ENCODE data around the gene SIDT2. TPM values are rescaled to one million over a fixed set of nuclear protein-coding genes. Genes with fewer than 3 reads are reported as not detected.

SIDT2 gene
- total and polyA plus RNA-seq, 2 of the 8 experiments (the other 6 are each of a cell fraction or from before 2014, with no cell fraction given), result 18.5 to 21.1 TPM

GRCh38 chr11:117160826-117161225, 17.7 kb upstream of the SIDT2 start:
- H2BK15ac ChIP-seq (ENCODE audit: low read length), result no peak overlapping the region
- H3K18ac ChIP-seq (ENCODE audit: extremely low read depth, low read length), result no peak overlapping the region
- no peaks in the 10 kb centered on the region for H3K9me3 ChIP-seq (ENCODE audit: insufficient read depth in 2 of 2, low read depth in 1 of 2, low read length in 1 of 2)
- TF ChIP-seq HDAC2 (IDR thresholded peaks at IDR 0.05; ENCODE audit: borderline replicate concordance in 1 of 2, low read depth in 2 of 2, low read length in 2 of 2) (no peak), CBX5 (IDR thresholded peaks at IDR 0.05; ENCODE audit: low read depth, low read length) (no peak)
- H3K9ac ChIP-seq (replicated peaks in 1 of 4; ENCODE audit: extremely low read depth in 1 of 4, low read depth in 3 of 4, low read length in 3 of 4), result no peak overlapping the region
- H2BK5ac ChIP-seq (ENCODE audit: low read depth, low read length), result no peak overlapping the region
- 88% methylated on average over 2 of the region's 2 CpGs; no CpG with 5 or more reads in 1 of the 2 experiments for WGBS, 2 experiments (ENCODE audit: extremely low coverage in 1 of 2, insufficient coverage in 1 of 2, insufficient read length in 1 of 2, insufficient replicate concordance in 2 of 2, low coverage in 1 of 2, low lambda C conversion rate in 2 of 2, missing lambda C conversion rate in 1 of 2)
- no peak overlapping the region for H3K23ac ChIP-seq (ENCODE audit: insufficient read length)
- ChIA-PET POLR2A (ENCODE audit: partially characterized antibody) (interaction anchor here (0.7 to 5.4 kb wide), 5 partner anchors 12 to 19 kb away, joined by 3 to 35 read pairs (median 3); no protein-coding TSS in a partner anchor), CTCF (ENCODE audit: partially characterized antibody) (interaction anchor here (0.7 to 2.0 kb wide), 2 partner anchors 20 to 321 kb away, joined by 3 to 8 read pairs; no protein-coding TSS in a partner anchor)
- no peak overlapping the region for H4K91ac ChIP-seq (replicated peaks; ENCODE audit: insufficient read length, low read length)
- no peak overlapping the region for H2BK120ac ChIP-seq (replicated peaks; ENCODE audit: low read depth, low read length)
- peaks cover 17 to 74% (median 43%) of the 10 kb centered on the region in 4 experiments for H3K36me3 ChIP-seq (ENCODE audit: control insufficient read depth in 2 of 4, insufficient read depth in 4 of 4, low read length in 3 of 4)
- peaks cover 7 to 8% of the 10 kb centered on the region in 2 experiments for H4K20me1 ChIP-seq (replicated peaks in 1 of 2; ENCODE audit: control insufficient read depth in 1 of 2, insufficient read depth in 2 of 2, low read length in 2 of 2)
- H3K27ac ChIP-seq (ENCODE audit: low read depth, low read length), result no peak overlapping the region
- H2AFZ ChIP-seq (ENCODE audit: low read length), result no peak overlapping the region
- H3K4me2 ChIP-seq (ENCODE audit: insufficient read depth in 1 of 2, low read depth in 2 of 2, low read length in 2 of 2), result no peak overlapping the region
- H3K79me2 ChIP-seq (ENCODE audit: control insufficient read depth in 1 of 2, insufficient read depth in 2 of 2, low read length in 2 of 2), result peaks cover 0 to 61% of the 10 kb centered on the region in 2 experiments; a peak in 2 of 4 replicates
- H3K4me1 ChIP-seq (replicated peaks in 1 of 4; ENCODE audit: control insufficient read depth in 3 of 4, insufficient read depth in 4 of 4, low read length in 3 of 4), result no peaks in the 10 kb centered on the region
- H3K27me3 ChIP-seq (replicated peaks in 1 of 4; ENCODE audit: control insufficient read depth in 3 of 4, extremely low read depth in 1 of 4, insufficient read depth in 3 of 4, low read length in 3 of 4), result no peaks in the 10 kb centered on the region
- no peak overlapping the region for H3K56ac ChIP-seq (replicated peaks; ENCODE audit: insufficient read length, low read depth, low read length)
- no peak overlapping the region for H3K4ac ChIP-seq (replicated peaks; ENCODE audit: insufficient read length, low read depth, low read length)
- FAIRE-seq, result no peak
- DNase-seq (ENCODE audit: low read depth in 1 of 2, low spot score in 2 of 2), result no peak
- H3K79me1 ChIP-seq (ENCODE audit: low read depth, low read length), result peaks cover 5% of the 10 kb centered on the region
- no peak overlapping the region for H2BK12ac ChIP-seq (ENCODE audit: low read depth, low read length)
- H4K8ac ChIP-seq (ENCODE audit: extremely low read depth, insufficient read depth, low read length), result no peak overlapping the region
- no peak overlapping the region for H3K4me3 ChIP-seq (ENCODE audit: extremely low read depth in 1 of 4, insufficient read depth in 2 of 4, low read depth in 3 of 4, low read length in 4 of 4)
- no peak overlapping the region for H2BK20ac ChIP-seq (ENCODE audit: low read length)
- no peak overlapping the region for H2AK5ac ChIP-seq (ENCODE audit: low read depth, low read length)
- H4K5ac ChIP-seq (ENCODE audit: insufficient read length, low read depth, low read length), result no peak overlapping the region
- H3K23me2 ChIP-seq (ENCODE audit: low read depth, low read length), result no peaks in the 10 kb centered on the region
- no peak overlapping the region for H3K14ac ChIP-seq (ENCODE audit: insufficient read length)

Data from H1 (cell line).